Uterus (tissue), 2 donors: ENCODE results near the gene FGFR2.
A peak's percentile ranks its signal among the peaks of the same experiment; 100 is the strongest.

Source experiments
- POLR2A ChIP-seq, 2 donors: fragments of 450-650 bp; IDR thresholded peaks; one replicate each; pipeline ENCODE4 v1.6.1; 2016; ENCODE audit warnings: antibody characterized with exemption in 2 of 2, mild to moderate bottlenecking in 1 of 2, moderate library complexity in 1 of 2
- TF ChIP-seq, protein P1 (sequence below), 4 experiments: fragments of 200-600 bp in 2 of 4; fragments of 450-650 bp in 2 of 4; sonication (generic) in 2 of 4; IDR thresholded peaks; one replicate each; pipeline ENCODE4 v1.5.1; 2016 to 2019; ENCODE audit warnings: antibody characterized with exemption in 4 of 4, mild to moderate bottlenecking in 2 of 4, moderate library complexity in 1 of 4

DNA sequence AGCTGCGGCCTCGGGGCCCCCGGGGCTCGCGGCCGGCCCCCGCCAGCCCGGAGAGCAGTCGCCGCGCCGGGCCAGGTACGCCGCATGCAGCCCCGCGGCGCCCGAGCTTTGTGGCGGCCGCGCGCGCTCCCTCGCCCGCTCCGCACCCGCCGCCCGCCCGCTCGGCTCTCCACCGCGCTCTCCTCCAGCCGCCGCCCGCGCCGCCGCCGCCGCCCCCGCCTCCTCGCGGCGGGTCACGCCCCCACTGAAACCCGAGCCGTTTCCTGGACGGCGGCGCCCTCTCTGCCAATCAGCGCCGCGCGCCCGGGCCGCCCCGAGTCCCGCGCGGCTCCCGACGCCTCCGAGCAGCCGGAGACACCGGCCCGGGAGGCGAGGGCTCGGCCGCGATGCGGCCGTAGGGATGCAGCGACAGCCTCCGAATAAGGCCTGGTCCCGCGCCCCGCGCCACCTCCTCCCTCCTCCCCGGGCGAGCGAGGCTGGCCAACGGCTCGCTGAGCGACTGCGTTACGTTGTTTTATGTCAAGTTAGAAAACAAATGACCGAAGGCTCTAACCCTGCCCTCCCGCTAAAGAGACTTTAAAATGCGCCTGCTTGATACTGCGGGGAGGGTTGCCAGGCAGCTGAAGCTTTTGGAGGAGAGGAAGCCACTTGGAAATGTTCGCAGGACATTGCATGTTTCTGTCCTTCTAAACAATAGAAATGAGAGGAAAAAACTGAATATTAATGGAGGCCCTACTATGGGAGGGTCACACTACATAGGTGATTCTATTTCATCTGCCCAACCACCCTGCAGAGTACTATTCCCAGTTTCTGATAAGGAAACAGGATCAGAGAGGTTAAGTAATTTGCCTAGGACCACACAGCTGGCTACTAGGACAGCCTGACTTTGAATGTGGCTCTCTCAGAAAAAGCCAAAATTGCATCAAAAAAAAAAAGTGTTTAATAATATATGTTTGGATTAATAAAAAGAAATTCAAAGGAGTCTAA, at the start of gene FGFR2:
- TF ChIP-seq, protein P1, sequence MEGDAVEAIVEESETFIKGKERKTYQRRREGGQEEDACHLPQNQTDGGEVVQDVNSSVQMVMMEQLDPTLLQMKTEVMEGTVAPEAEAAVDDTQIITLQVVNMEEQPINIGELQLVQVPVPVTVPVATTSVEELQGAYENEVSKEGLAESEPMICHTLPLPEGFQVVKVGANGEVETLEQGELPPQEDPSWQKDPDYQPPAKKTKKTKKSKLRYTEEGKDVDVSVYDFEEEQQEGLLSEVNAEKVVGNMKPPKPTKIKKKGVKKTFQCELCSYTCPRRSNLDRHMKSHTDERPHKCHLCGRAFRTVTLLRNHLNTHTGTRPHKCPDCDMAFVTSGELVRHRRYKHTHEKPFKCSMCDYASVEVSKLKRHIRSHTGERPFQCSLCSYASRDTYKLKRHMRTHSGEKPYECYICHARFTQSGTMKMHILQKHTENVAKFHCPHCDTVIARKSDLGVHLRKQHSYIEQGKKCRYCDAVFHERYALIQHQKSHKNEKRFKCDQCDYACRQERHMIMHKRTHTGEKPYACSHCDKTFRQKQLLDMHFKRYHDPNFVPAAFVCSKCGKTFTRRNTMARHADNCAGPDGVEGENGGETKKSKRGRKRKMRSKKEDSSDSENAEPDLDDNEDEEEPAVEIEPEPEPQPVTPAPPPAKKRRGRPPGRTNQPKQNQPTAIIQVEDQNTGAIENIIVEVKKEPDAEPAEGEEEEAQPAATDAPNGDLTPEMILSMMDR (IDR thresholded peaks at IDR 0.05) = peak in 2 of 4 experiments; percentile 9 to 20
- peak; percentile 64 to 89 for TF ChIP-seq POLR2A (IDR thresholded peaks at IDR 0.05)
